Prostate gland (tissue), 2 donors: ENCODE results near the gene AAMP. TPM values are rescaled to one million over a fixed set of nuclear protein-coding genes. Genes with fewer than 3 reads are reported as not detected.

Experiments used
- DNase-seq: peaks from one replicate; pipeline ENCODE4 v3.0.0-alpha.2; 2019; ENCODE audit warnings: low spot score
- H3K27ac ChIP-seq, 2 donors: fragments of 200-600 bp; sonication (generic); 2 replicates each; pipeline ENCODE4 v1.5.1; 2017 to 2019
- H3K27me3 ChIP-seq: fragments of 200-600 bp; sonication (generic); replicated peaks from 2 replicates; pipeline ENCODE4 v1.5.1; 2019; ENCODE audit not compliant: insufficient read depth
- H3K36me3 ChIP-seq, 2 donors: fragments of 200-600 bp; sonication (generic); 1 replicate in 1 of 2; 2 replicates in 1 of 2; pipeline versions ENCODE4 v1.5.1 to v1.8.1; 2017 to 2019
- H3K4me1 ChIP-seq: fragments of 200-600 bp; sonication (generic); replicated peaks from 2 replicates; pipeline ENCODE4 v1.5.1; 2019
- H3K4me3 ChIP-seq, 2 donors: fragments of 200-600 bp; sonication (generic); 2 replicates each; pipeline ENCODE4 v1.5.1; 2017 to 2019
- H3K9me3 ChIP-seq: fragments of 200-600 bp; sonication (generic); 2 replicates; pipeline ENCODE4 v1.5.1; 2017
- CTCF ChIP-seq, 4 experiments: fragments of 200-600 bp in 2 of 4; fragments of 450-650 bp in 2 of 4; sonication (generic) in 2 of 4; IDR thresholded peaks; 1 replicate in 3 of 4; 2 replicates in 1 of 4; pipeline ENCODE4 v1.5.1; 2016 to 2019; ENCODE audit warnings: antibody characterized with exemption in 4 of 4, mild to moderate bottlenecking in 2 of 4, moderate library complexity in 2 of 4
- POLR2A ChIP-seq: fragments of 450-650 bp; IDR thresholded peaks from one replicate; pipeline ENCODE4 v1.6.1; 2016; ENCODE audit warnings: antibody characterized with exemption, mild to moderate bottlenecking
- POLR2AphosphoS5 ChIP-seq: sonication (generic); formaldehyde crosslinking; IDR thresholded peaks from one replicate; pipeline ENCODE4 v1.6.1; 2017; ENCODE audit warnings: antibody characterized with exemption
- WGBS: methylation state at CpG from one replicate; pipeline ENCODE4 v1.1.5; 2018; 5-methylcytosine and 5-hydroxymethylcytosine counted together
- intact Hi-C: fragments of 100-400 bp; cut with DNase I; formaldehyde crosslinking; loops from one replicate; pipeline ENCODE4 v1.14.2; 2022
- total RNA-seq, 2 donors: library from RNA; depleted of rRNA; stranded (reverse); fragments of >200 nt; gene quantifications; one replicate each; pipeline ENCODE4 v1.1.0, GENCODE V29; 2016

Gene AAMP
- total RNA-seq, 2 donors from 2014 or later = 217 to 237 TPM

- TF ChIP-seq POLR2A = no peak
- TF ChIP-seq CTCF (IDR thresholded peaks at IDR 0.05) = no peak
- no peak for TF ChIP-seq POLR2AphosphoS5
- H3K36me3 ChIP-seq = no peaks in the 10 kb centered on the region
- H3K27me3 ChIP-seq = no peaks in the 10 kb centered on the region
- WGBS = 56% methylated on average over 12 of the region's 12 CpGs
- intact Hi-C loops = loop anchor here (5.0 to 10.0 kb wide), 2 partner anchors 174 to 367 kb away; partner anchors contain the start of genes BCS1L and ZNF142
- H3K9me3 ChIP-seq = no peaks in the 10 kb centered on the region
- H3K4me3 ChIP-seq = peak overlapping the region; percentile 75 to 79
- no peak for DNase-seq
- H3K4me1 ChIP-seq = peaks cover 47% of the 10 kb centered on the region
- peak overlapping the region; percentile 94 to 96 for H3K27ac ChIP-seq
These were observed 20.7 kb upstream of the AAMP start for GRCh38 chr2:218290316-218291261.

GRCh38 chr2:218289639-218290315 lies 19.8 kb upstream of the AAMP start:
- TF ChIP-seq POLR2A (peak; percentile 58), CTCF (IDR thresholded peaks at IDR 0.05) (no peak), POLR2AphosphoS5 (peak; percentile 69)
- H3K27ac ChIP-seq = peak overlapping the region; percentile 94 to 96
- peak; percentile 58 for DNase-seq
- H3K27me3 ChIP-seq = no peaks in the 10 kb centered on the region
- 28% methylated on average over 6 of the region's 6 CpGs for WGBS
- no peaks in the 10 kb centered on the region for H3K9me3 ChIP-seq
- H3K36me3 ChIP-seq = no peaks in the 10 kb centered on the region
- H3K4me1 ChIP-seq = peaks cover 49% of the 10 kb centered on the region
- H3K4me3 ChIP-seq = peak overlapping the region in 1 of 2 donors; percentile 75
- intact Hi-C loops = loop anchor here (5.0 to 10.0 kb wide), 3 partner anchors 175 to 368 kb away; partner anchors contain the start of genes BCS1L, CNOT9, USP37 and ZNF142

GRCh38 chr2:218286570-218287459 lies 16.9 kb upstream of the AAMP start:
- Histone ChIP-seq H3K4me3 (peak overlapping the region; percentile 13 to 20), H3K27me3 (no peaks in the 10 kb centered on the region), H3K9me3 (no peaks in the 10 kb centered on the region), H3K4me1 (peaks cover 63% of the 10 kb centered on the region), H3K27ac (peak overlapping the region; percentile 94 to 96), H3K36me3 (no peaks in the 10 kb centered on the region)
- 12% methylated on average over 10 of the region's 11 CpGs for WGBS
- peak; percentile 90 for DNase-seq
- intact Hi-C loops = loop anchor here (10.0 kb wide), 1 partner anchor 278 kb away; the partner anchor contains the start of genes CNOT9 and USP37
- TF ChIP-seq CTCF (IDR thresholded peaks at IDR 0.05) (no peak), POLR2A (peak; percentile 73), POLR2AphosphoS5 (peak; percentile 68)

- no peaks in the 10 kb centered on the region for H3K27me3 ChIP-seq
- peak; percentile 88 for DNase-seq
- 13% methylated on average over 6 of the region's 6 CpGs for WGBS
- peaks cover 68% of the 10 kb centered on the region for H3K4me1 ChIP-seq
- TF ChIP-seq POLR2A (peak; percentile 13), CTCF (IDR thresholded peaks at IDR 0.05) (no peak), POLR2AphosphoS5 (peak; percentile 78)
- no peaks in the 10 kb centered on the region for H3K9me3 ChIP-seq
- H3K36me3 ChIP-seq = no peaks in the 10 kb centered on the region
- intact Hi-C loops = loop anchor here (10.0 kb wide), 1 partner anchor 279 kb away; the partner anchor contains the start of genes CNOT9 and USP37
- H3K4me3 ChIP-seq = no peak overlapping the region
- peak overlapping the region; percentile 94 to 96 for H3K27ac ChIP-seq
These were observed 15.7 kb upstream of the AAMP start for GRCh38 chr2:218285604-218286003.
